ENCODE measurements around the gene ASCC2.

DNA sequence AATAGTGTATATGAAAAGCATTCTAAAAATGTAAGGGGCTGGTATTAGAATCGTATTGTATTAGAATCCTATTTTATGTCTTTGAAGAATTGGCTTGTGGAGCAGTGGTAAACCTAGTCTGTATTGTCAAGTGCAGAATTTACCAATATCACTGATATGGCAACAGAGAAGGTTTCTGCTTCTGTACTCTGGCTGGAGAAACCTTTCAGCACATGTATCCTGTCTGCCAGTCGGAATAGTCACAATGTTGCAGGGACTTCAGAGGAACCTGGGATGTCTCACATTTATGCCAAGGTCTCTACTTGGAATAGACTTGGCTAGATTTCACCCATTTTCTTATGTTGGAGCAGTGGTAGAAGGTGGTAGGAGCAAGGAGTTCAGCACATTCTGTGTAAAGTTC lies 49.3 kb upstream of the ASCC2 start:
- TF ChIP-seq, protein P1, sequence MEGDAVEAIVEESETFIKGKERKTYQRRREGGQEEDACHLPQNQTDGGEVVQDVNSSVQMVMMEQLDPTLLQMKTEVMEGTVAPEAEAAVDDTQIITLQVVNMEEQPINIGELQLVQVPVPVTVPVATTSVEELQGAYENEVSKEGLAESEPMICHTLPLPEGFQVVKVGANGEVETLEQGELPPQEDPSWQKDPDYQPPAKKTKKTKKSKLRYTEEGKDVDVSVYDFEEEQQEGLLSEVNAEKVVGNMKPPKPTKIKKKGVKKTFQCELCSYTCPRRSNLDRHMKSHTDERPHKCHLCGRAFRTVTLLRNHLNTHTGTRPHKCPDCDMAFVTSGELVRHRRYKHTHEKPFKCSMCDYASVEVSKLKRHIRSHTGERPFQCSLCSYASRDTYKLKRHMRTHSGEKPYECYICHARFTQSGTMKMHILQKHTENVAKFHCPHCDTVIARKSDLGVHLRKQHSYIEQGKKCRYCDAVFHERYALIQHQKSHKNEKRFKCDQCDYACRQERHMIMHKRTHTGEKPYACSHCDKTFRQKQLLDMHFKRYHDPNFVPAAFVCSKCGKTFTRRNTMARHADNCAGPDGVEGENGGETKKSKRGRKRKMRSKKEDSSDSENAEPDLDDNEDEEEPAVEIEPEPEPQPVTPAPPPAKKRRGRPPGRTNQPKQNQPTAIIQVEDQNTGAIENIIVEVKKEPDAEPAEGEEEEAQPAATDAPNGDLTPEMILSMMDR (IDR thresholded peaks at IDR 0.05): no peak
- TF ChIP-seq POLR2A (IDR thresholded peaks at IDR 0.05): no peak
